Measurements from ENCODE around the gene TGFB2. TPM values are rescaled to one million over a fixed set of nuclear protein-coding genes. Genes with fewer than 3 reads are reported as not detected.
"Not testable (repeated sequence)": the region's sequence is repeated elsewhere in the genome, so short reads cannot be mapped to it uniquely, and the experiment has no call there.

The TGFB2 gene
- total RNA-seq, 2 donors from 2014 or later, result 0.27 to 4.6 TPM

GRCh38 chr1:218305472-218306064 lies 39.6 kb upstream of the TGFB2 start:
- Histone ChIP-seq H3K4me1 (no peaks in the 10 kb centered on the region), H3K4me3 (no peak overlapping the region), H3K9me3 (no peaks in the 10 kb centered on the region), H3K27me3 (no peaks in the 10 kb centered on the region), H3K27ac (no peak overlapping the region), H3K9ac (ENCODE audit: low read depth in 2 of 2, low read length in 2 of 2) (no peak overlapping the region), H3K36me3 (no peaks in the 10 kb centered on the region)
- no peak for DNase-seq
- no peak for TF ChIP-seq CTCF (IDR thresholded peaks at IDR 0.05)
- intact Hi-C loops (cut with DNase I), result no loop called here

- no peak overlapping the region for H3K27ac ChIP-seq
- TF ChIP-seq CTCF (IDR thresholded peaks at IDR 0.05), result no peak
Measured at GRCh38 chr1:218312509-218312908, 32.6 kb upstream of the TGFB2 start.

GRCh38 chr1:218314316-218314715 lies 30.8 kb upstream of the TGFB2 start:
- no peak for TF ChIP-seq CTCF (IDR thresholded peaks at IDR 0.05)
- Histone ChIP-seq H3K27ac (no peak overlapping the region), H3K27me3 (no peaks in the 10 kb centered on the region), H3K4me3 (no peak overlapping the region), H3K9ac (ENCODE audit: low read depth in 2 of 2, low read length in 2 of 2) (no peak overlapping the region), H3K36me3 (no peaks in the 10 kb centered on the region), H3K4me1 (no peaks in the 10 kb centered on the region), H3K9me3 (no peaks in the 10 kb centered on the region)
- DNase-seq, result no peak
- intact Hi-C loops (cut with DNase I), result no loop called here

More at GRCh38 chr1:218312509-218312908, 32.6 kb upstream of the TGFB2 start:
- DNase-seq, result no peak
- Histone ChIP-seq H3K9me3 (no peaks in the 10 kb centered on the region), H3K36me3 (no peaks in the 10 kb centered on the region), H3K4me1 (no peaks in the 10 kb centered on the region), H3K9ac (ENCODE audit: low read depth in 2 of 2, low read length in 2 of 2) (no peak overlapping the region), H3K4me3 (no peak overlapping the region), H3K27me3 (no peaks in the 10 kb centered on the region)
- intact Hi-C loops (cut with DNase I), result no loop called here

- no peak for TF ChIP-seq CTCF (IDR thresholded peaks at IDR 0.05)
Measured at GRCh38 chr1:218315638-218316037, 29.5 kb upstream of the TGFB2 start.

GRCh38 chr1:218317061-218317460 lies 28.1 kb upstream of the TGFB2 start:
- no peak overlapping the region for H3K9ac ChIP-seq (ENCODE audit: low read depth in 2 of 2, low read length in 2 of 2)
- H3K27me3 ChIP-seq, result no peaks in the 10 kb centered on the region
- no peaks in the 10 kb centered on the region for H3K4me1 ChIP-seq
- no peak for DNase-seq
- no peaks in the 10 kb centered on the region for H3K36me3 ChIP-seq
- no peak overlapping the region for H3K27ac ChIP-seq
- TF ChIP-seq CTCF (IDR thresholded peaks at IDR 0.05), result no peak
- H3K9me3 ChIP-seq, result no peaks in the 10 kb centered on the region
- intact Hi-C loops (cut with DNase I), result no loop called here
- H3K4me3 ChIP-seq, result no peak overlapping the region

More at GRCh38 chr1:218315638-218316037, 29.5 kb upstream of the TGFB2 start:
- H3K27me3 ChIP-seq, result no peaks in the 10 kb centered on the region
- H3K4me3 ChIP-seq, result no peak overlapping the region
- H3K36me3 ChIP-seq, result no peaks in the 10 kb centered on the region
- H3K27ac ChIP-seq, result no peak overlapping the region
- no peak for DNase-seq
- H3K9ac ChIP-seq (ENCODE audit: low read depth in 2 of 2, low read length in 2 of 2), result no peak overlapping the region
- intact Hi-C loops (cut with DNase I), result no loop called here
- H3K4me1 ChIP-seq, result no peaks in the 10 kb centered on the region
- no peaks in the 10 kb centered on the region for H3K9me3 ChIP-seq

- not testable (repeated sequence) for H3K36me3 ChIP-seq; H3K27me3 ChIP-seq; H3K9me3 ChIP-seq; H3K27ac ChIP-seq; H3K4me1 ChIP-seq; DNase-seq; H3K4me3 ChIP-seq; H3K9ac ChIP-seq (ENCODE audit: low read depth in 2 of 2, low read length in 2 of 2)
- intact Hi-C loops (cut with DNase I), result loop anchor here (10.0 kb wide), 2 partner anchors 1095 to 1345 kb away; no protein-coding TSS in a partner anchor
Measured at GRCh38 chr1:218320182-218320581, 25.0 kb upstream of the TGFB2 start.

Data from colonic mucosa (tissue), 4 donors.